Activated naive CD4-positive, alpha-beta T cell treated with Interleukin-2 at 50 U/mL for 16 hours (primary cell): Measurements from ENCODE around the gene SLC12A8.

ENCODE experiments used
- DNase-seq: peaks from one replicate; pipeline ENCODE4 v3.0.0-alpha.2; 2020

The SLC12A8 gene, protein sequence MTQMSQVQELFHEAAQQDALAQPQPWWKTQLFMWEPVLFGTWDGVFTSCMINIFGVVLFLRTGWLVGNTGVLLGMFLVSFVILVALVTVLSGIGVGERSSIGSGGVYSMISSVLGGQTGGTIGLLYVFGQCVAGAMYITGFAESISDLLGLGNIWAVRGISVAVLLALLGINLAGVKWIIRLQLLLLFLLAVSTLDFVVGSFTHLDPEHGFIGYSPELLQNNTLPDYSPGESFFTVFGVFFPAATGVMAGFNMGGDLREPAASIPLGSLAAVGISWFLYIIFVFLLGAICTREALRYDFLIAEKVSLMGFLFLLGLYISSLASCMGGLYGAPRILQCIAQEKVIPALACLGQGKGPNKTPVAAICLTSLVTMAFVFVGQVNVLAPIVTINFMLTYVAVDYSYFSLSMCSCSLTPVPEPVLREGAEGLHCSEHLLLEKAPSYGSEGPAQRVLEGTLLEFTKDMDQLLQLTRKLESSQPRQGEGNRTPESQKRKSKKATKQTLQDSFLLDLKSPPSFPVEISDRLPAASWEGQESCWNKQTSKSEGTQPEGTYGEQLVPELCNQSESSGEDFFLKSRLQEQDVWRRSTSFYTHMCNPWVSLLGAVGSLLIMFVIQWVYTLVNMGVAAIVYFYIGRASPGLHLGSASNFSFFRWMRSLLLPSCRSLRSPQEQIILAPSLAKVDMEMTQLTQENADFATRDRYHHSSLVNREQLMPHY

GRCh38 chr3:125212509-125213363 is at the start of gene SLC12A8:
TSS of gene SLC12A8 (minus strand) at chr3:125212748. CDS start at chr3:125211349, 1,399 bp downstream.
- no peak for DNase-seq

DNA sequence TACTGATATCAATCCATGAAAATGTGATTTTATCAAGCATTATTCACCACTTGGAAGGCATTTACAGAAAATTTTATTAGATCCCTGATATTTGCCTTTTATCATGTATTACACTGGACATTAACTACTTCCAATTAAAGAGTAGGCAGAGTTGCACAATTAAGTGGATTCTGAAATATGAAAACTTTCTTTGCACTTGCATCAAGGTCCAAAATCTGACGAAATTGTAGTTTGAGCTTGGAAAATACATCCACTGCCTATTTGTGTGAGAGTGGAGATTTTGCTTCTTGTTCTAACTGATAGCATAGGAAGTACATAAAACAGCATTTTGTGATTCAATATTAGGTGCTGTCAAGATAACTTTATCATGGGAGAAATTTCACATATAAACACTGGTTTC is 49.6 kb upstream of the SLC12A8 start:
- no peak for DNase-seq

GRCh38 chr3:125261031-125261430 is 48.5 kb upstream of the SLC12A8 start:
- no peak for DNase-seq

DNA sequence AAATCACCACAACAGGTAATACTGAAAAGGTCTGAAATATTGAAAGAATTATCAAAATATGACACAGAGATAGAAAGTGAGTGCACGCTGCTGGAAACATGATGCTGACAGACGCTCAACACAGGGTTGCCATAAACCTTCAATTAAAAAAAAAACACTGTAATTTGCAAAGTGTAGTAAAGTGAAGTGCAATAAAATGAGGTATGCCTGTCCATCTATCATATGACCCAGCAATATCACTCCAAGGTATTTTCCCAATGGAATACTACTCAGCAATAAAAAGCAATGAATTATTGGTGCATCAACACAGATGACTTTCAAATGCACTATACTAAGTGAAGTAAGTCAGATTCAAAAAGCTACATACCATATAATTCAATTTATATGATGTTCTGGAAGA is 47.6 kb upstream of the SLC12A8 start:
- no peak for DNase-seq

DNA sequence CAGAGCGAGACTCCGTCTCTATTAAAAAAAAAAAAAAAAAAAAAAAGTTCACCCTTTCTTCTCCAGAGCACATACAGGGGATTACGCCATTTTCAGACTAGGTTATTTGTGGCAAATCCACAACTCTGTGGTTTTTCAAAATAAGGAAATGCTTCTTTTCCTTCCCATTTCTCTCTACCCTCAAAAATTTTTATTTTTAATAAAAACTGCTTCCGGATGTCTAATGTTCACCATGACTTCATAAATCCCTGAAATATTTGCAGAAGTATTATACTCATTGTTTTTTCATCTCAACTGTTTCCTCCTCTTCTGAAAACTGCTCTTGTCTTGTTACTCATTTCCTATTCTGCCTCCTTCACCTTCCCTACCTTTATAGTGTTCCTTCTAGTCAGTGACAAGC is 45.0 kb upstream of the SLC12A8 start:
- no peak for DNase-seq

DNA sequence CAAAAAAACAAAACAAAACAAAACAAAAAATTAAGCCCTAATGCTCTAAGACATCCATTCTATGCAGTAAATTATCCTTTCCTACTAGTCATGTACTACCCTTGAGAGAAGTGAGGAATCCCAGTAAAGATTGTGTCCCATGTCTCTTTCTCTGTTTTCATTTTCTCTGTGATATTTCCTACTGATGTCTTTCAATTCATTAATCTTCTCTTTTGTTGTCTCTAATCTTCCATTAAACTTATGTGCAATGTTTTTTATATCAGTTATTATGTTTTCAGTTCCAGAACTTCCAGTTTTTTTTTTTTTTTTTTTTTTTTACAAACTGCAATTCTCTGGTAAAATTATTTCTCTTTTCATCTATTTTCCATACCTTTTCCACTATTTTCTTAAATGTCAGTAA is 44.1 kb upstream of the SLC12A8 start:
- no peak for DNase-seq

- DNase-seq = no peak
These were observed 38.4 kb upstream of the SLC12A8 start for GRCh38 chr3:125250973-125251372.

GRCh38 chr3:125246237-125246636 is 33.7 kb upstream of the SLC12A8 start:
- no peak for DNase-seq

DNA sequence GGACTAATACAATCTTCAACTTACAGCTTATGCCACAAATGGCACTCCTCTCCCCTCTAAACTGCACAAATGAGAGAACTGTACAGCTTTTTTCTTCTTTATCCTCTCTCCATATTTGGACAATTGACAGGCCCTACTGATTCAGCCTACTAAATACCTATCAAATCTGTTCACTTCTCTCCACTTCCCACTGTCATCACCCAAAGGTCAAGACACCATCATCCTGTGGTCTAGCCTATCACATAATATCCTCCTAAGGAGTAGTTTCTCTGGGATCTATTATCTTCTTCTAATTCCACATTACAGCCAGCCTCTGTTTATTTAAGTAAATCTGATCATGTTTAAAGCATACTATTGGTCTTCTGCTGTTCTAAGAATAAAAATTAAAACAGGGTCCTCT is 33.0 kb upstream of the SLC12A8 start:
- no peak for DNase-seq

- no peak for DNase-seq
These were observed 27.9 kb upstream of the SLC12A8 start for GRCh38 chr3:125240496-125240895.

- no peak for DNase-seq
These were observed 26.7 kb upstream of the SLC12A8 start for GRCh38 chr3:125239266-125239665.

- DNase-seq = no peak
These were observed 26.2 kb upstream of the SLC12A8 start for GRCh38 chr3:125238759-125239158.

GRCh38 chr3:125236331-125236903 is 23.9 kb upstream of the SLC12A8 start:
- no peak for DNase-seq

- DNase-seq = no peak
These were observed 22.3 kb upstream of the SLC12A8 start for GRCh38 chr3:125234831-125235230.

- DNase-seq = no peak
These were observed 19.9 kb upstream of the SLC12A8 start for GRCh38 chr3:125232401-125232800.

DNA sequence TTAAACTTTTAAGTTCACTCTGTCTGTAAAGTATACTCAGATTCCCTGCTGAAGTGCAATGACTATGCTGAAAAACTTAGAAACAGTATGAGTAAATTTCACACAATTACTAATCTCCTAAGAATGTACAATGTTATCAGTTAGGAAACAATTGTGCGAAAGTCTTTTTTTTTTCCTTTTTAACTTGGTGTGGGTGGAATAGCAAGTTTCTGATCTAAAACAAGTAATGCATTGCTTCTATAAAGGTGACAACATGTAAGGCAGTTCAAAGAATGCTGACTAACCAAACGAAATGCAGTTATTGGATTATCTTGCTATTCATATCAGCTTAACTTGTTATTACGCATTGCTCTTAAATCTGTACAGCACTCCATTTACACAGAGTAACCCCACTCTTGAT is 19.3 kb upstream of the SLC12A8 start:
- no peak for DNase-seq

DNA sequence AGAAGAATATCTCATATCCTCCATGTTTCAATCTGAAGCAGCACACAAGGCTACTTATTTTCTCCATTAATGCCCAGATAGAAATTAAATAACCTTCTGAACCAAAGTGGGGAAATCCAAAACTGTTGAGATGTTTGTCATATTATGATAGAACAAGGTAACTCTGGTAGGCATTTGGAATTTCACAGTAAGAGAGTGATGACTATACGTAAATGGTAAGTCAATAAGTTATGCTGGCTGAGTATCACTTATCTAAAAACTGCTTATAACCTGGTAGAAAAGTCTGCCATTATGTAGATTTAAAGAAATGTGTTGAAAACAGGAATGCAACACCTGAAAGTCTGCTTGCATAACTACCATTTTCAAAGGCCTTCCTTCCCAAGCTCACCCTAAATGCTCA is 17.2 kb upstream of the SLC12A8 start:
- no peak for DNase-seq

- no peak for DNase-seq
These were observed 16.6 kb upstream of the SLC12A8 start for GRCh38 chr3:125229168-125229567.

GRCh38 chr3:125221831-125222230 is 9.3 kb upstream of the SLC12A8 start:
- no peak for DNase-seq

DNA sequence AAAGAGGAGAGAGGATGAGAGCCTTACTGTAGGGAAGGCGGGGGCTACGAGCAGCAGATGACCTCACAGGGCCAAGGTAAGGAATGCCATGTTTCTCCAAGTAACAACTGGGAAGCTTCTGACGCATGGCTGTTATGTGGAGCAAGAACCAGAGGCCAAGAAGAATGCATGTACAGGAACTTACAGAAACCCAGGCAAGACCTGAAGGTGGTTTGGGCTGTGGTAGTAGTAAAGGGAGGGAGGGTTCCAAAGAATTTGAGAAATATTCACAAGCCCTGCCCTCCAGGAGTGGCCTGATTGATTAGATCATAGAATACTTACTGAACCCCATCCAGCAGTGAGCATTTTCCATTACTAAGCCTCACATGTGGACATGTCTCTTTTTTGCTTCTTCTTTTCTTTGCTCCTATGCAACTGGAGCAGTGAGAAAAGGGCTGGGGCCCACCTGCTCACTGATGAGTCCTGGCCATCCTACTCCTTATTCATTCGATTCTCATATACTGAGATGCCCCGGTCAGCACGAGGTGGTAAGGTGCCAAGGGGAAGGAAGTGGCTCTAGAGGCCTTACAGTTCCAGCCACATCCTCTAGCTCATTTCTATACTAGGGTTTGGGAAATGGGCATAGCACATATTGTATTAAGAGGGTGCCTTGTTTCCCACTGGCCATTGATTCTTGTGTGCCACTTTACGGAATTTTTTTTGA is 8.3 kb upstream of the SLC12A8 start:
- no peak for DNase-seq

GRCh38 chr3:125220183-125220582 is 7.6 kb upstream of the SLC12A8 start:
- DNase-seq = no peak

DNA sequence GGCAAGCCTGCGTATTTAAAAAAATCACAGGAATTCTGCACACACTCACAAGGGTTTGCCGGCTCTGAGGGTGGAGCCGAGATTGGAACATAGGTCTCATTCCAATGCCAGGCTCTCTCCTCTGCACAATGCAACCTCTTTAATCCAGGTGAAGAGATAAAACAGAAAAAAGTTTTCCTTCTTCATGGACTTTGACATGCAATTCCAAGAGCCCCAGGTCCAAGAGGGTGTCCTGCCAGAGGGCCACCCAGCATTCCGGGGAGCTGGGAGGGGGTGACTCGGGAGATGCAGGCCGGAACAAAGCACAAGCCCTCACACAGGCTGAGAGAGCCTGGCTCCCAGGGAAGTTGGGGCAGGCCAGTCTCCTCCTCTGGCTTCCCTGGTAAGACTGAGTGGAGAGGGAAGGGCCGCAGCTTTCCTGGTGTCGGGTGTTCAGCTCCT is 6.7 kb upstream of the SLC12A8 start:
- no peak for DNase-seq
